Endodermal cell (in vitro differentiated cells): ENCODE results near the gene CDKL5. TPM values are rescaled to one million over a fixed set of nuclear protein-coding genes. Genes with fewer than 3 reads are reported as not detected.

Experiments used
- DNase-seq: peaks from one replicate; pipeline ENCODE4 v3.0.0-alpha.2; 2017
- H3K27ac ChIP-seq: 2 replicates; pipeline ENCODE4 v1.5.1; 2013; ENCODE audit warnings: mild to moderate bottlenecking, low read depth, low read length, moderate library complexity
- H3K27me3 ChIP-seq: 2 replicates; pipeline ENCODE4 v1.6.1; 2013; ENCODE audit warnings: mild to moderate bottlenecking, low read length, moderate library complexity; ENCODE audit not compliant: insufficient read depth, control insufficient read depth, poor library complexity, severe bottlenecking
- H3K36me3 ChIP-seq: 2 replicates; pipeline ENCODE4 v1.7.0; 2013; ENCODE audit warnings: mild to moderate bottlenecking, low read length, moderate library complexity; ENCODE audit not compliant: control insufficient read depth, insufficient read depth
- H3K4me1 ChIP-seq: one replicate; pipeline ENCODE4 v1.7.0; 2013; ENCODE audit warnings: low read length; ENCODE audit not compliant: control insufficient read depth, insufficient read depth
- H3K4me3 ChIP-seq: 2 replicates; pipeline ENCODE4 v1.5.1; 2013; ENCODE audit warnings: mild to moderate bottlenecking, low read length, moderate library complexity
- H3K9ac ChIP-seq: 2 replicates; pipeline ENCODE4 v1.6.1; 2013; ENCODE audit warnings: mild to moderate bottlenecking, low read length, moderate library complexity; ENCODE audit not compliant: poor library complexity, severe bottlenecking; ENCODE audit errors: extremely low read depth
- H3K9me3 ChIP-seq: 2 replicates; pipeline ENCODE4 v1.6.1; 2013; ENCODE audit warnings: mild to moderate bottlenecking, low read length, moderate library complexity; ENCODE audit not compliant: control insufficient read depth
- H3K27ac Mint-ChIP-seq: 2 replicates; pipeline ENCODE4 v1.8.0; 2020; ENCODE audit warnings: mixed read lengths
- H3K27me3 Mint-ChIP-seq: 2 replicates; pipeline ENCODE4 v1.8.0; 2021; ENCODE audit warnings: mild to moderate bottlenecking, mixed read lengths; ENCODE audit not compliant: insufficient read depth
- H3K36me3 Mint-ChIP-seq: 2 replicates; pipeline ENCODE4 v1.8.0; 2020; ENCODE audit warnings: low read depth, mixed read lengths
- H3K4me1 Mint-ChIP-seq: 2 replicates; pipeline ENCODE4 v1.8.0; 2020; ENCODE audit warnings: mixed read lengths
- H3K4me3 Mint-ChIP-seq: 2 replicates; pipeline ENCODE4 v1.8.0; 2020; ENCODE audit warnings: mild to moderate bottlenecking, moderate library complexity, mixed read lengths
- H3K9me3 Mint-ChIP-seq: 2 replicates; pipeline ENCODE4 v1.8.0; 2020; ENCODE audit warnings: mild to moderate bottlenecking, mixed read lengths
- WGBS, 2 experiments: methylation state at CpG; one replicate each; pipeline versions ENCODE4 v1.1.5 to v1.1.7; 2013; ENCODE audit warnings: missing lambda C conversion rate in 2 of 2, mixed read lengths in 1 of 2; ENCODE audit not compliant: insufficient coverage in 1 of 2, insufficient read length in 1 of 2; 5-methylcytosine and 5-hydroxymethylcytosine counted together
- total RNA-seq, 2 donors: library from RNA; stranded (reverse); fragmentation: NEBNext Ultra II Directional in 1 of 2; extraction: Animal tissue kit (Norgen Biotek cat#: 25700) in 1 of 2; gene quantifications; 2 replicates in 1 of 2; 3 replicates in 1 of 2; pipeline ENCODE4 v1.2.1, GENCODE V29; 2021
- TF ChIP-seq, protein P1 (sequence below): fragments of 200-600 bp; sonication (generic); conservative IDR thresholded peaks from 2 replicates; pipeline ENCODE4 v1.5.0; 2021; ENCODE audit warnings: antibody characterized with exemption, mild to moderate bottlenecking

Gene CDKL5
- total RNA-seq, 2 donors from 2014 or later: 18.2 to 19.3 TPM

DNA sequence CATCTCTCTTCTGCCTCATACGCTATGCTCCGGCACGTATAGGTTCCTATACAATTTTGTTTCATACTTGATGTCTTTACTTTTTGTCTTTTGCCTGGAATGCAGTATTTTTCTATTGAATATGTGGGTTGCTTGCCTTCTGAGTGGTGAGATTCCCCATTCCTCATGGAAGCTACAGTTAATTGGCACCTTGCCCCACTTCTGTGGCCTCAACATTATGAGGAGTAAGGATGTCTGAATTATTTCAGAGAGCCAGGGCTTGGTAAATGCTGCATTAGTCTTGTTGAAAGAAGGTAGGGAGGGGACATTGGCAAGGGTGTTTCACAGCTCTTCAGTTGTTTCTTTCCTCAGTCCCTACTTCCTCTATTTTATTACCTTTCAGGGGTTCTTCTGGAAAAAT is 23.0 kb downstream of the CDKL5 start:
- H3K36me3 Mint-ChIP-seq: no peaks in the 10 kb centered on the region
- Histone ChIP-seq H3K9me3 (no peaks in the 10 kb centered on the region), H3K4me1 (no peaks in the 10 kb centered on the region), H3K36me3 (no peaks in the 10 kb centered on the region), H3K4me3 (no peak overlapping the region), H3K9ac (no peak overlapping the region), H3K27me3 (no peaks in the 10 kb centered on the region), H3K27ac (no peak overlapping the region)
- H3K9me3 Mint-ChIP-seq: peaks cover 55% of the 10 kb centered on the region
- DNase-seq: no peak
- H3K27ac Mint-ChIP-seq: peak overlapping the region; percentile 14
- H3K4me3 Mint-ChIP-seq: no peak overlapping the region
- TF ChIP-seq, protein P1, sequence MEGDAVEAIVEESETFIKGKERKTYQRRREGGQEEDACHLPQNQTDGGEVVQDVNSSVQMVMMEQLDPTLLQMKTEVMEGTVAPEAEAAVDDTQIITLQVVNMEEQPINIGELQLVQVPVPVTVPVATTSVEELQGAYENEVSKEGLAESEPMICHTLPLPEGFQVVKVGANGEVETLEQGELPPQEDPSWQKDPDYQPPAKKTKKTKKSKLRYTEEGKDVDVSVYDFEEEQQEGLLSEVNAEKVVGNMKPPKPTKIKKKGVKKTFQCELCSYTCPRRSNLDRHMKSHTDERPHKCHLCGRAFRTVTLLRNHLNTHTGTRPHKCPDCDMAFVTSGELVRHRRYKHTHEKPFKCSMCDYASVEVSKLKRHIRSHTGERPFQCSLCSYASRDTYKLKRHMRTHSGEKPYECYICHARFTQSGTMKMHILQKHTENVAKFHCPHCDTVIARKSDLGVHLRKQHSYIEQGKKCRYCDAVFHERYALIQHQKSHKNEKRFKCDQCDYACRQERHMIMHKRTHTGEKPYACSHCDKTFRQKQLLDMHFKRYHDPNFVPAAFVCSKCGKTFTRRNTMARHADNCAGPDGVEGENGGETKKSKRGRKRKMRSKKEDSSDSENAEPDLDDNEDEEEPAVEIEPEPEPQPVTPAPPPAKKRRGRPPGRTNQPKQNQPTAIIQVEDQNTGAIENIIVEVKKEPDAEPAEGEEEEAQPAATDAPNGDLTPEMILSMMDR: no peak
- H3K4me1 Mint-ChIP-seq: peaks cover 7% of the 10 kb centered on the region
- 100% methylated on average over 2 of the region's 3 CpGs; no CpG with 5 or more reads in 1 of the 2 experiments for WGBS, 2 experiments
- no peaks in the 10 kb centered on the region for H3K27me3 Mint-ChIP-seq

DNA sequence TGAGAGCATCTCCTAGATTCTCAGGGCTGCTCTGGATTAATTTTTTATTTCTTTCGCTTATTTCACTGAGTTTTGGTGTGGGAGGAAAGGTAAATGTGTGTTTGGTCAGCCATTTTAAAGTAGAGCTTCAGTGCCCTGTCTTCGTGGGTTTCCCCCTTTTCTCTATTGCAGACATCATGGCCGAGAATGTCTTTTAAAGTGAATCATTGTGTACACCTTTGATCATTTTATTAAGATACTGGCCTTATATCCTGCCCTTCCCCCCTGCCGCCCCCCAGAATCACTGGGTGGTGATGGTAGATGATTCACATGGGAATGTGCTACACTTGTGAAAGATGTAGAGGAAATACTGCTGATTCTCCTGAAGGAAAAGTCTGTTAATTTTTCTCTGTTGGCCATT is 23.8 kb downstream of the CDKL5 start:
- Histone ChIP-seq H3K27ac (no peak overlapping the region), H3K9ac (no peak overlapping the region), H3K9me3 (no peaks in the 10 kb centered on the region), H3K36me3 (no peaks in the 10 kb centered on the region), H3K4me3 (no peak overlapping the region), H3K27me3 (no peaks in the 10 kb centered on the region), H3K4me1 (no peaks in the 10 kb centered on the region)
- Mint-ChIP-seq H3K27ac (no peak overlapping the region), H3K9me3 (peaks cover 57% of the 10 kb centered on the region), H3K27me3 (no peaks in the 10 kb centered on the region), H3K4me1 (peaks cover 5% of the 10 kb centered on the region), H3K36me3 (no peaks in the 10 kb centered on the region), H3K4me3 (no peak overlapping the region)
- DNase-seq: no peak
- TF ChIP-seq, protein P1: no peak
- WGBS, 2 experiments: 100% methylated on average over 1 of the region's 4 CpGs; no CpG with 5 or more reads in 1 of the 2 experiments

DNA sequence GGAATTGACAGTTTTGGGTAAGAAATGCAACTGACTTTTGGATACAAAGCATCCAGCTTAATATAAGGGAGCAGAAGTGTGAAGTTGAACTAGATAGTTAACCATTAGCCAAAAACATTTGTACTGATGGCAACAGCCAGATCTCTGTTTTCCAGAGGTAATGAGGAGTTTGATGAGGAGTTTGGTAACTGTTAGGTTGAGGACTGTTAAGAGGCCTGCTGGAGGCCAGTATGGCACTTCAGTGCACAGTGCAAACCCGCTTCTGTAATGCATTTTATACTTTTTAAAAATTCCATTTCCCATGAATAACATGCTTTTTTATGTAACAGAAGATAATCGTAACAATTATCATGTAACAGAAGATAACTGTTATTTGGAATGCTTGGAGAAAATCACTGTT is 30.0 kb downstream of the CDKL5 start:
- WGBS, 2 experiments: 86% methylated on average over 1 of the region's 2 CpGs; no CpG with 5 or more reads in 1 of the 2 experiments
- no peak overlapping the region for H3K27ac ChIP-seq

More for the DNA sequence above, 30.0 kb downstream of the CDKL5 start:
- no peaks in the 10 kb centered on the region for H3K4me1 ChIP-seq
- Mint-ChIP-seq H3K36me3 (peaks cover 8% of the 10 kb centered on the region), H3K4me3 (no peak overlapping the region), H3K27ac (no peak overlapping the region), H3K27me3 (no peaks in the 10 kb centered on the region), H3K9me3 (peaks cover 54% of the 10 kb centered on the region), H3K4me1 (peaks cover 2% of the 10 kb centered on the region)
- H3K27me3 ChIP-seq: no peaks in the 10 kb centered on the region
- DNase-seq: no peak
- H3K4me3 ChIP-seq: no peak overlapping the region
- TF ChIP-seq, protein P1: no peak
- H3K36me3 ChIP-seq: no peaks in the 10 kb centered on the region
- no peaks in the 10 kb centered on the region for H3K9me3 ChIP-seq
- H3K9ac ChIP-seq: no peak overlapping the region
